Skeletal muscle satellite cell (primary cell): Measurements from ENCODE around the gene HAND1.

Experiments used
- H3K27me3 ChIP-seq: 2 replicates; pipeline ENCODE4 v1.7.0; 2013; ENCODE audit warnings: low read length; ENCODE audit not compliant: control insufficient read depth, insufficient read depth
- H3K36me3 ChIP-seq: 2 replicates; pipeline ENCODE4 v1.7.0; 2013; ENCODE audit warnings: mild to moderate bottlenecking, control low read depth, low read length; ENCODE audit not compliant: insufficient read depth
- H3K4me1 ChIP-seq: 2 replicates; pipeline ENCODE4 v1.7.0; 2013; ENCODE audit warnings: low read length; ENCODE audit not compliant: control insufficient read depth, insufficient read depth
- H3K4me2 ChIP-seq: 2 replicates; pipeline ENCODE4 v1.7.0; 2013; ENCODE audit warnings: mild to moderate bottlenecking, low read length
- H3K4me3 ChIP-seq: 2 replicates; pipeline ENCODE4 v1.7.0; 2013; ENCODE audit warnings: low read length
- H3K9ac ChIP-seq: 2 replicates; pipeline ENCODE4 v1.7.0; 2013; ENCODE audit warnings: mild to moderate bottlenecking, low read depth, low read length, moderate library complexity
- H3K9me3 ChIP-seq: replicated peaks from 2 replicates; pipeline ENCODE4 v1.7.0; 2013; ENCODE audit warnings: mild to moderate bottlenecking, control low read depth, low read length

HAND1 gene

DNA sequence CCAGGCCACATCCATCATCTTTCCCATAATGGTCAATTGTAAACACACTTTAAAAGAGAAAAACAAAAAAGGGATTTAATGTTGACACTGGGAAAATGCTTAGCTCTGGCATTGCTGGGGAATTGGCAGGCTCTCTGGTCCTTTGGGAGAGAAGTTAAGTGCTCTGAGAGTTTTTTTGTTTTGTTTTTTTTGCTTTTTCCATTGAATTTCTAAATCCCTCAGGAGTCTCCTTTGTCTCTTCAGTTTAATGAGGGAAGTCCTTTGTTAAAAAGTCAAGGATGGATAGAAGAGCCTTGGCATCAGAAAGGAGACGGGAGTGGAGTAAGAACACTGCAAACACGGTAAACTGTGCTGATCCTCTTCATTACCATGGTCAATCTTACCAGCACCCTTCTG, 7.1 kb upstream of the HAND1 start:
- H3K4me3 ChIP-seq = no peak overlapping the region
- H3K4me2 ChIP-seq = no peak overlapping the region
- H3K4me1 ChIP-seq = no peaks in the 10 kb centered on the region
- H3K9ac ChIP-seq = no peak overlapping the region
- H3K9me3 ChIP-seq = no peaks in the 10 kb centered on the region
- H3K27me3 ChIP-seq = peaks cover 96% of the 10 kb centered on the region
- H3K36me3 ChIP-seq = no peaks in the 10 kb centered on the region

- no peaks in the 10 kb centered on the region for H3K4me1 ChIP-seq
Measured at GRCh38 chr5:154484393-154485095, 6.5 kb upstream of the HAND1 start.

GRCh38 chr5:154483654-154484392, 5.8 kb upstream of the HAND1 start:
- Histone ChIP-seq H3K36me3 (no peaks in the 10 kb centered on the region), H3K4me2 (no peak overlapping the region), H3K9me3 (no peaks in the 10 kb centered on the region), H3K27me3 (peaks cover 96% of the 10 kb centered on the region), H3K4me3 (no peak overlapping the region), H3K9ac (no peak overlapping the region), H3K4me1 (no peaks in the 10 kb centered on the region)

More at GRCh38 chr5:154484393-154485095, 6.5 kb upstream of the HAND1 start:
- no peaks in the 10 kb centered on the region for H3K9me3 ChIP-seq
- H3K27me3 ChIP-seq = peaks cover 96% of the 10 kb centered on the region
- H3K36me3 ChIP-seq = no peaks in the 10 kb centered on the region
- no peak overlapping the region for H3K4me2 ChIP-seq
- no peak overlapping the region for H3K4me3 ChIP-seq
- no peak overlapping the region for H3K9ac ChIP-seq

DNA sequence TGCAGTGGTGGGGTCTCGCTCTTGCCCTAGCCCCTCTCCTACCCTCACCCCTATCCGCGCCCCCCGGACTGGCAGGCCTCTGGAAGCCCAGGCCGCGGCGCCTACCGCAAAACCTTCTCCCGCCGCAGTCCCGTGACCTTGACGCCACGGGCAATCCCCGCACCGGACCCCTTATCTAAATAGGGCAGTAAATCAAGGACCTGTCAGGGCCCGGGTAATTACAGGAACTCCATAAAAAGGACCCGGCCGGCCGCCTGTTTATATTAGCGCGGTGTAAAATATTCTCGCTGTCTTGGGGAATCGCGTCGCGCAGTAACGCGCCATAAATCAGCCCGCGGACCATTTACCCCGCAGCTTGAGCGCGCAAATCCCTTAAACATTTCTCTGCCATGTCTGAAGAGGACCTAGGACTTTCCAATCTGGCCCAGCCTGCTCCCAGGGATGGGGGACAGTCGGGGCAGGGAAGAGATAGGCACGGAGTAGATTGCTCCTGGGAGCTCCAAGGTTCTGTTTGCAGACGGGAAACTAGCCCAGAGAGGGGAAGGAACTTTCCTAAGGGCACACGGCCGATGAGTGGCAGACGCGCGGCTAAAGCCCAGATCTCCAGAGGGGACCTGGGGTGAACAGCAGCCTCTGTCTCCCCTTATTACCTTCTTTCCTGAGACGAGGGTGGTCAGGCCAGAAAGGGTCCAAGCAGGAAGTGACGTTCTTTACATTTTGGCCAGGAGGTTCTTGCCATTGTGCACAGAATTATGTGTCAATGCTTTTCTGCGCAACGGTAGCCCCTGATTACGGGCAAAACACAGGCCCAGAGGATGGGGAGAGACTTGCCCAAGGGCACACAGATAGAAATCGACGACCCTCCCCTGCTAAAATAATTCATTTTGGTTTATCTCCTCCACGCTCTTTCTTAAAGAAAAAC, 4.8 kb upstream of the HAND1 start:
- H3K36me3 ChIP-seq = no peaks in the 10 kb centered on the region
- H3K9me3 ChIP-seq = no peaks in the 10 kb centered on the region
- H3K9ac ChIP-seq = no peak overlapping the region
- peaks cover 4% of the 10 kb centered on the region for H3K4me1 ChIP-seq
- H3K4me2 ChIP-seq = no peak overlapping the region
- no peak overlapping the region for H3K4me3 ChIP-seq
- peaks cover 99% of the 10 kb centered on the region for H3K27me3 ChIP-seq

DNA sequence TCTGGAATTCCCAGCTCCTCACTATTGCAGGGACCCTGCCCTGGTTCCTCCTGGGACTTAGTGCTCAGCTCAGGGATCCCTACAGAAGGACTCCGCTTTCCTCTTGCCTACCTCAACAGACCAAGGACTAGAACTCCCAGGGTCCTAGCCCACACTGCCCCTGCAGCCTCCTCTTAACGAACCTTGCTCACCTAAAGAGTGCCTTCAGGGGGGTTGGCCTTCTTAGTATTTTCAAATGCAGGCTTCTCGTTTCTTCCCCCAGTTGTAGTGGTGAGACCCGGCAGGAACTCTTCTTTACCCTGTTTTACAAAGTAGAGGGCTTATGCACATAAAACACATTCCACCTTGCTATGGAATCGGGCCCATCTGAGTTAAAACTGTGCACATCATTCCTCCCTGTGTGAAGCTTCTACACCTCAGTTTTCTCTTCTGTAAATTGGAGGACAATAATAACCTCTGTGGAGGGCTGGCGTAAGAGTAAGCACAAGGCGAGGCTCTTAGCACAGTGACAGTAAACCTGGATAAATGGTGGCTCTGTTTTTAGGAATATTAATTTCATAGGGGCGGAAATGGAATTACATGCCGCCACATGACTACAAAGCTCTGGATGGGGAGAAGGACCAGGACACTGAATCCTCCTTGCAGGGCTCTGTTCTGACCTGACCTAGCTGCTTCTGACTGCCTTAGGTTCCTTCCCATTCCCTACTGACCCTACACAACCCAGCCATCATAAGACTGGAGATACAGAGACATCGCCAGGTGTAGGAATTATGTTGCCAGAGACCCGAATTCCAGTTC, 3.8 kb upstream of the HAND1 start:
- Histone ChIP-seq H3K4me1 (peaks cover 12% of the 10 kb centered on the region), H3K4me2 (no peak overlapping the region), H3K36me3 (no peaks in the 10 kb centered on the region), H3K9me3 (no peaks in the 10 kb centered on the region), H3K4me3 (no peak overlapping the region), H3K9ac (no peak overlapping the region), H3K27me3 (peaks cover 99% of the 10 kb centered on the region)

DNA sequence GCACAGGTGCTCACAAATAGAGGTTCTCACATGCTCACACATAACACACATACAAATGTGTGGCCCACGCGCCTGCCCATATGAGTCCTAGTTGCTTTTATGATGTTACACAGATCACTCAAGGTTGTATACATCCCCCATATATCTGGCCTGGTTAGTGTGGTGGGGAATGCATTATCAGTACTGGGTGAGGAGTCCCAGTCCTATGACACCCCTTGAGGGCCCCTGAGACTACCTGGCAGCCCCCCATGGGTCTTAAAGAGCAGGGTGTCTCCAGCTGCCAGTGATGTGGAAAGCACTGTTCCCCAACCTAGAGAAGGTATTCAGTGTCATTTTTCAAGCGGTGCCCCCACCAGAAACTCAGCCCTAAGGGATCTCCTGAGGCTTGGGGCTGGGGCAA, 2.8 kb upstream of the HAND1 start:
- Histone ChIP-seq H3K9me3 (no peaks in the 10 kb centered on the region), H3K4me1 (peaks cover 12% of the 10 kb centered on the region), H3K4me3 (no peak overlapping the region), H3K27me3 (peaks cover 99% of the 10 kb centered on the region), H3K4me2 (no peak overlapping the region), H3K36me3 (no peaks in the 10 kb centered on the region), H3K9ac (no peak overlapping the region)

DNA sequence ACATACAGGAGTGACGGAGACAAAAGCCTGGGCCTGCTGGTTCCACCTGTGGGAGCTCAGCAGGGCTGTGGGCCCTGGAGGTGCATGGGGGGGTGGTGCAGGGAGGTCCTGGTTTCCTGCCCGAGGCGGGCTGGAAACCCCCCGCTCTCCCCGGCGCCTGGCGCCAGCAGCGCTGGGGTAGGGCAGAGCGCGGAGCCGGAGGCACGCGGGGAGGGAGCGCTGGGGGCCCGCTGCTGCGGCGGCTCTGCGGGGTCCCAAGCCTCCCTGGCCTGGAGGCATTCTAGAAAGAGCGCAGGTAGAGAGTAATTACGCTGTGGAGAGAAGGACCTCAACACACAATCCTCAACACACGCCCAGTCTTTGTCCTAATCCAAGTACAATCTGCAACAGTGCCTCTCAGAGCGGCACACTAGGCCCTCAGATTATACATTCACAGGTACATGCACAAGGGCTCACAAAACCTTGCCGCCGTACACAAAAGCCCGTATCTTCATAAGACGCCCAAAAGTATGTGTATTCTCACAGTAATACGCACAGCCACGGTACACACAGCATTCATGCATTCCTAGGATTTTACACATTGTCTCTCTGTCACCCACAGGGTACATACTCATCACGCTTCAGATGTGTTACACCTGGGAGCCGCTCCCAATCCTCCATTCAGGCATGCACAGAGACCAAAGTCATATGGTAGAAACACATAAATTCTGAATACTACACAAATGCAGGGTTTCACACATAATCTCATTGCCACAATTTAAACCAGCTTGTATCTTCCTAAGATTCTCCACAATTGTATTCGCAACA, 2.1 kb upstream of the HAND1 start:
- Histone ChIP-seq H3K9me3 (no peaks in the 10 kb centered on the region), H3K4me3 (no peak overlapping the region), H3K36me3 (no peaks in the 10 kb centered on the region), H3K27me3 (peaks cover 99% of the 10 kb centered on the region), H3K9ac (no peak overlapping the region), H3K4me2 (no peak overlapping the region), H3K4me1 (peaks cover 12% of the 10 kb centered on the region)

DNA sequence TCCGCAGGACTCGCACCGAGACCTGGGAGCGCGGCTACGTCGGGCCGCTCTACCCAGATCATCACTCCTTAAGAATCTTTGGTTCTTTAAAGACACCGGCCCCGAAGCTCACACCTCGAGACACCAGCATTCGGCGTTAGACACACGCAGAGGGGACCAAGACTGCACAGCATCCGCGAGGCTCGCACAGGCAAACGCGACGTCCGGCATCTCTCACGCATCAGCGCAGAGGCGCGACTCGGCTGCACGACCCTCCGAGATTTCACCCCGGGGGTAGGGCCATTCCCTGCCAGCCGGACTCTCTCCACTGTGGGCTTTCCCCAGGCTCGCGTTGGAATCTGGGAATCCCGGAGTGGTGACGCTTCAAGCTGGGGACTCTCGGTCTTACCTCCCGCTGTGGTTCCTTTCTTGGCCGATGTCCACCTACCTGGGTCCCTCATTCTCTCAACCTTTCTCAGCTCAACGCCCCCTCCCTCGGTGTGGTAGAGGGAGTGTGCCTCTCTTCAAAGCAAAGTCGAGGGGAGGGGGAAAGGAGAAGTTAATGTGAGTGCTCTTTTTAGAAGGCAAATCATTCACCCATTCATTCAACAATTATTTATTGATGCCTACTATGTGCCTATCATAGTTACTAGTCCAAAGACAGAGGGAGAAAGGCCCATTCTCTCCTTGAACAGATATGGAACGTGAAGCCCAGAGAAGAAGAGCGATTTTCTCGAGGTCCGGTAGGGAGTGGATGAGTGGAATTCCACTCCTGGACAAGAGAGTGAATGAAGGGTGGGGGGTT, 1.3 kb upstream of the HAND1 start:
- Histone ChIP-seq H3K4me1 (peaks cover 12% of the 10 kb centered on the region), H3K27me3 (peaks cover 99% of the 10 kb centered on the region), H3K9ac (no peak overlapping the region), H3K4me3 (no peak overlapping the region), H3K4me2 (no peak overlapping the region), H3K9me3 (no peaks in the 10 kb centered on the region), H3K36me3 (no peaks in the 10 kb centered on the region)

GRCh38 chr5:154478752-154479159, 729 bp upstream of the HAND1 start:
- H3K9ac ChIP-seq = no peak overlapping the region
- no peak overlapping the region for H3K4me3 ChIP-seq
- no peaks in the 10 kb centered on the region for H3K9me3 ChIP-seq
- H3K4me2 ChIP-seq = no peak overlapping the region
- H3K4me1 ChIP-seq = peaks cover 12% of the 10 kb centered on the region
- no peaks in the 10 kb centered on the region for H3K36me3 ChIP-seq
- peaks cover 99% of the 10 kb centered on the region for H3K27me3 ChIP-seq
